T-helper 17 cell (primary cell): Measurements from ENCODE around the gene OR2V2. TPM values are rescaled to one million over a fixed set of nuclear protein-coding genes. Genes with fewer than 3 reads are reported as not detected.
A peak's percentile ranks its signal among the peaks of the same experiment; 100 is the strongest.

Source experiments
- ATAC-seq: fragments of 150-1000 bp; cut with Tn5 transposase; 2 replicates; pipeline ENCODE4 v1.10.0; 2021; ENCODE audit warnings: mild to moderate bottlenecking, moderate library complexity
- DNase-seq, 3 donors: peaks; one replicate each; pipeline versions ENCODE4 v3.0.0 to v3.0.0-alpha.2; 2020 to 2021
- H3K9me3 ChIP-seq: one replicate; pipeline ENCODE4 v1.7.0; 2013; ENCODE audit warnings: low read length, mild to moderate bottlenecking; ENCODE audit not compliant: control insufficient read depth, poor library complexity, severe bottlenecking
- H3K27ac Mint-ChIP-seq: one replicate; pipeline ENCODE4 v1.8.0; 2022; ENCODE audit warnings: mild to moderate bottlenecking, moderate library complexity, mixed read lengths
- H3K27me3 Mint-ChIP-seq: one replicate; pipeline ENCODE4 v1.8.0; 2022; ENCODE audit warnings: mixed read lengths
- H3K36me3 Mint-ChIP-seq: one replicate; pipeline ENCODE4 v1.8.0; 2022; ENCODE audit warnings: low read depth, mixed read lengths
- H3K4me1 Mint-ChIP-seq: one replicate; pipeline ENCODE4 v1.8.0; 2022; ENCODE audit warnings: mild to moderate bottlenecking, mixed read lengths
- H3K4me3 Mint-ChIP-seq: one replicate; pipeline ENCODE4 v1.8.0; 2022; ENCODE audit warnings: mild to moderate bottlenecking, moderate library complexity, mixed read lengths
- total RNA-seq, 4 donors: library from RNA in 2 of 4; stranded (reverse) in 2 of 4; gene quantifications; one replicate each; pipeline ENCODE4 v1.2.3 and lab custom pipeline; 2022 to 2026

Gene OR2V2
- total RNA-seq, 2 donors from 2014 or later: not detected

DNA sequence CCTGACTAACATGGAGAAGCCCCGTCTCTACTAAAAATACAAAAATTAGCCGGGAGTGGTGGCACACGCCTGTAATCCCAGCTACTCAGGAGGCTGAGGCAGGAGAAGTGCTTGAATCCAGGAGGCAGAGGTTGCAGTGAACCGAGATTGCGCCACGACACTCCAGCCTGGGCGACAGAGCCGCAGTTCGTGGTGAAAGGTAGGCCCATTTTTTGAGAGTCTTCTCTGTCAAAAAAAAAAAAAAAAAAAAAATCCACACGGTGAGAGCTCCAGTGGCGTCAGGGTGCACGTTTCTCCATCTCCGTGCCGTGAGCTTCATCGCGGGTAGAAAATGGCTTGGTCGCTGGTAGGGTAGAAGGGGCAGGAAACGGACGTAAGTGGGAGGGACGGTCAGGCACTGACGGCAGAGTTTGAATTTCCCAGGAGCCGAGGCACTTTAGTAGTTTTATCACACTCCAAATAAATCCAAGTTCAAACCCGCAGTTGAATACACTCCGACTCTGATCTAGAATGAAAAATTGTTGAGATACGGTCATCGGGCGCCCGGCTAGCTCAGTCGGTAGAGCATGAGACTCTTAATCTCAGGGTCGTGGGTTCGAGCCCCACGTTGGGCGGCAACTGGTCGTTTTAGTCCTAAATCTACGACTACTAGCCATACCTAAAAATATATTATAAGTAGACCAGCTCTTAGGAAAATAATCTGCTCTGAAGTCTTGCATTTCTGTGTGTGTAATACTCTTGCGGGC, 60.0 kb downstream of the OR2V2 start:
- DNase-seq: peak in 2 of 3 donors; percentile 40 to 49
- ATAC-seq: peak; percentile 73
- H3K9me3 ChIP-seq: no peaks in the 10 kb centered on the region
- Mint-ChIP-seq H3K4me3 (peak overlapping the region; percentile 98), H3K4me1 (peaks cover 28% of the 10 kb centered on the region), H3K27ac (peak overlapping the region; percentile 99), H3K27me3 (peaks cover 15% of the 10 kb centered on the region), H3K36me3 (peaks cover 7% of the 10 kb centered on the region)

DNA sequence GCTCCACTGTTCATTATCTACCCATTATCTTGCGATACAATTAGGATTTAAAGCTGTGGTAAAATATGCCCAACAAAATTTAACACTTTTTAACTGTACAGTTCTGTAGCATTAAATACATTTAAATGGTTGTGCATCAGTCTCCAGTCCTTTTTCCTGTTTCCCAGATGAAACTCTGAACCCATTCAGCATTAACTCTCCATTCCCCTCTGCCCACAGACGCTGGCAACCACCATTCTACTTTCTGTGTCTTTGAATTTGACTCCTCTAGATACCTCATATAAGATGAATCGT, 60.5 kb downstream of the OR2V2 start:
- DNase-seq (no peak), ATAC-seq (no peak)
- Mint-ChIP-seq H3K4me3 (peak overlapping the region; percentile 98), H3K27me3 (peaks cover 15% of the 10 kb centered on the region), H3K27ac (peak overlapping the region; percentile 99), H3K4me1 (peaks cover 29% of the 10 kb centered on the region), H3K36me3 (peaks cover 7% of the 10 kb centered on the region)
- H3K9me3 ChIP-seq: no peaks in the 10 kb centered on the region

Other genes starting within 250 kb of the OR2V2 start
- gene BTNL8, start 248.4 kb upstream of the OR2V2 start, total RNA-seq: not detected
- gene BTNL3, start 158.7 kb upstream of the OR2V2 start, total RNA-seq: not detected
- 1 to 10 TPM in 1 of 2 donors, not detected in 1; 1.8 TPM for gene BTNL9, start 107.3 kb upstream of the OR2V2 start, total RNA-seq
- not detected for gene OR2V1, start 16.4 kb upstream of the OR2V2 start, total RNA-seq
- gene TRIM7, start 57.6 kb downstream of the OR2V2 start, total RNA-seq: 1 to 10 TPM; 2.2 to 3.5 TPM
- gene TRIM41, start 75.7 kb downstream of the OR2V2 start, total RNA-seq: 10 to 100 TPM; 23.4 to 29.6 TPM
- gene RACK1, start 96.3 kb downstream of the OR2V2 start, total RNA-seq: 1,000 to 10,000 TPM; 2,138 to 2,163 TPM
- 10 to 100 TPM; 32.2 to 34.6 TPM for gene TRIM52, start 113.6 kb downstream of the OR2V2 start, total RNA-seq
- not detected for gene OR4F3, start 219.7 kb downstream of the OR2V2 start, total RNA-seq